Natural killer cell treated with Interleukin-12 subunit alpha and Interleukin-12 subunit beta and Interleukin-15 and Interleukin-18, amount 100 ng/mL, for 72 hours (primary cell): Measurements from ENCODE around the gene PSMD1. TPM values are rescaled to one million over a fixed set of nuclear protein-coding genes. Genes with fewer than 3 reads are reported as not detected.

Source experiments
- total RNA-seq, 2 donors: library from RNA; stranded (reverse); gene quantifications; one replicate each; pipeline ENCODE4 v1.2.3, GENCODE V29; 2022

The PSMD1 gene
- total RNA-seq, 2 donors from 2014 or later = 151 to 153 TPM

Other genes starting within 250 kb of the PSMD1 start
- gene ITM2C, start 191.9 kb upstream of the PSMD1 start, total RNA-seq = 10 to 100 TPM in 1 of 2 donors, 1 to 10 TPM in 1; 2.7 to 21.7 TPM
- gene GPR55, start 131.6 kb upstream of the PSMD1 start, total RNA-seq = 1 to 10 TPM in 1 of 2 donors, under 1 TPM in 1; 0.26 to 5.5 TPM
- under 1 TPM in 1 of 2 donors, not detected in 1; 0.50 TPM for gene SPATA3, start 60.7 kb upstream of the PSMD1 start, total RNA-seq
- 1 to 10 TPM in 1 of 2 donors, under 1 TPM in 1; 0.36 to 2.2 TPM for gene C2orf72, start 19.3 kb upstream of the PSMD1 start, total RNA-seq
- gene HTR2B, start 68.2 kb downstream of the PSMD1 start, total RNA-seq = not detected
- 1 to 10 TPM; 2.5 to 4.8 TPM for gene ARMC9, start 141.8 kb downstream of the PSMD1 start, total RNA-seq